Neural progenitor cell (in vitro differentiated cells): ENCODE measurements around the gene STK40. TPM values are rescaled to one million over a fixed set of nuclear protein-coding genes. Genes with fewer than 3 reads are reported as not detected.

ENCODE experiments used
- DNase-seq: peaks from one replicate; pipeline ENCODE4 v3.0.0-alpha.2; 2016; ENCODE audit warnings: low spot score
- H2AFZ ChIP-seq: fragments of 200-600 bp; sonication (generic); replicated peaks from 2 replicates; pipeline ENCODE4 v1.6.1; 2016; ENCODE audit warnings: antibody characterized with exemption
- H3F3A ChIP-seq: fragments of 200-600 bp; sonication (generic); 2 replicates; pipeline ENCODE4 v1.6.1; 2016; ENCODE audit warnings: antibody characterized with exemption, low read depth
- H3K27ac ChIP-seq: fragments of 200-600 bp; sonication (generic); 2 replicates; pipeline ENCODE4 v1.5.1; 2016; ENCODE audit warnings: mild to moderate bottlenecking
- H3K27me3 ChIP-seq: fragments of 200-600 bp; sonication (generic); 2 replicates; pipeline ENCODE4 v1.6.1; 2016; ENCODE audit warnings: mild to moderate bottlenecking, moderate library complexity
- H3K36me3 ChIP-seq: fragments of 200-600 bp; sonication (generic); 2 replicates; pipeline ENCODE4 v1.5.1; 2016
- H3K4me1 ChIP-seq: fragments of 200-600 bp; sonication (generic); 2 replicates; pipeline ENCODE4 v1.6.1; 2016; ENCODE audit warnings: mixed run types
- H3K4me2 ChIP-seq: fragments of 200-600 bp; sonication (generic); 2 replicates; pipeline ENCODE4 v1.6.1; 2016
- H3K4me3 ChIP-seq: fragments of 200-600 bp; sonication (generic); 2 replicates; pipeline ENCODE4 v1.5.1; 2016
- H3K79me2 ChIP-seq: fragments of 200-600 bp; sonication (generic); 2 replicates; pipeline ENCODE4 v1.6.1; 2016; ENCODE audit warnings: low read depth
- H3K9ac ChIP-seq: fragments of 200-600 bp; sonication (generic); 2 replicates; pipeline ENCODE4 v1.6.1; 2016
- H3K9me3 ChIP-seq: fragments of 200-600 bp; sonication (generic); 2 replicates; pipeline ENCODE4 v1.5.1; 2016; ENCODE audit warnings: low read depth
- H4K20me1 ChIP-seq: fragments of 200-600 bp; sonication (generic); 2 replicates; pipeline ENCODE4 v1.6.1; 2016; ENCODE audit warnings: low read depth
- H3K27ac Mint-ChIP-seq: 3 replicates; pipeline ENCODE4 v1.8.0; 2021; ENCODE audit warnings: mixed read lengths
- H3K27me3 Mint-ChIP-seq: 2 replicates; pipeline ENCODE4 v1.8.0; 2022; ENCODE audit warnings: low read depth, mild to moderate bottlenecking, inconsistent platforms, moderate library complexity, mixed read lengths; ENCODE audit not compliant: insufficient read depth
- H3K36me3 Mint-ChIP-seq: 3 replicates; pipeline ENCODE4 v1.8.0; 2021; ENCODE audit warnings: mixed read lengths
- H3K4me1 Mint-ChIP-seq: 3 replicates; pipeline ENCODE4 v1.8.0; 2021; ENCODE audit warnings: mixed read lengths
- H3K4me3 Mint-ChIP-seq: 3 replicates; pipeline ENCODE4 v1.8.0; 2021; ENCODE audit warnings: mild to moderate bottlenecking, moderate library complexity, mixed read lengths
- H3K9me3 Mint-ChIP-seq: 3 replicates; pipeline ENCODE4 v1.8.0; 2020; ENCODE audit warnings: mixed read lengths
- CTCF ChIP-seq: fragments of 200-600 bp; sonication (generic); IDR thresholded peaks from 2 replicates; pipeline ENCODE4 v1.5.1; 2017; ENCODE audit warnings: antibody characterized with exemption, mild to moderate bottlenecking
- EZH2 ChIP-seq: fragments of 200-600 bp; sonication (generic); IDR thresholded peaks from 2 replicates; pipeline ENCODE4 v1.6.1; 2017; ENCODE audit warnings: antibody characterized with exemption, mild to moderate bottlenecking, moderate library complexity
- EZH2phosphoT487 ChIP-seq: fragments of 200-600 bp; sonication (generic); IDR thresholded peaks from 2 replicates; pipeline ENCODE4 v1.6.1; 2017; ENCODE audit warnings: antibody characterized with exemption
- total RNA-seq: library from RNA; depleted of rRNA; stranded (reverse); fragments of >200 nt; gene quantifications from 2 replicates; pipeline ENCODE4 v1.2.3, GENCODE V29; 2015; ENCODE audit warnings: low replicate concordance

Gene STK40
- total RNA-seq, 1 donor from 2014 or later: 5.3 TPM

- no peak overlapping the region for H2AFZ ChIP-seq
- Mint-ChIP-seq H3K27ac (no peak overlapping the region), H3K4me1 (peaks cover 22% of the 10 kb centered on the region), H3K27me3 (peaks cover 15% of the 10 kb centered on the region), H3K36me3 (no peaks in the 10 kb centered on the region), H3K4me3 (no peak overlapping the region), H3K9me3 (peaks cover under 1% of the 10 kb centered on the region)
- H3K36me3 ChIP-seq: no peaks in the 10 kb centered on the region
- no peak overlapping the region for H3K4me2 ChIP-seq
- peaks cover 4% of the 10 kb centered on the region for H4K20me1 ChIP-seq
- H3K27me3 ChIP-seq: peaks cover 34% of the 10 kb centered on the region
- no peak overlapping the region for H3K4me3 ChIP-seq
- H3K4me1 ChIP-seq: peaks cover 14% of the 10 kb centered on the region
- H3K9me3 ChIP-seq: no peaks in the 10 kb centered on the region
- no peak for TF ChIP-seq EZH2
- TF ChIP-seq CTCF: no peak
- DNase-seq: no peak
- peaks cover 8% of the 10 kb centered on the region for H3F3A ChIP-seq
- H3K9ac ChIP-seq: no peak overlapping the region
- H3K27ac ChIP-seq: no peak overlapping the region
- no peaks in the 10 kb centered on the region for H3K79me2 ChIP-seq
Observed at GRCh38 chr1:36327421-36328087, 58.2 kb downstream of the STK40 start.

DNA sequence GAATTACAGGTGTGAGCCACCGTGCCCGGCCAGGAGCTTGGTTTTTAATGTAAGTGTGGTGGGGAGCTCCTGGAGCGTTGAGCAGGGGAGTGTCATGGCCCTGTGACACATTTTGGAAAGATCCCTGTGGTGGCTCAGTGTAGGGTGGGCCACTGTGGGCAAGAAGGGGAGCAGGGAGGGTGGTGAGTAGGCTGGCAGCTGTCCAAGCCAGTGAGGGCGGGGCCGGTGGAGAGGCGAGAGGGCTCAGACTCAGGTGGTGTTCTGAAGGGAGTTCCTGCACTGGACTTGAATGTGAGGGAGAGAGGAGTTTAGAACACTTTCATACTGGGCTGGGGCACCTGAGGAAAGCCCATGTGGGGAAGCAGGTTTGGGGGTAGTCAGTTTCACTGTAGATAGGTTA, 59.2 kb downstream of the STK40 start:
- Mint-ChIP-seq H3K4me1 (peaks cover 26% of the 10 kb centered on the region), H3K4me3 (no peak overlapping the region), H3K36me3 (no peaks in the 10 kb centered on the region), H3K9me3 (no peaks in the 10 kb centered on the region), H3K27me3 (peaks cover 15% of the 10 kb centered on the region), H3K27ac (no peak overlapping the region)
- H3F3A ChIP-seq: peaks cover 19% of the 10 kb centered on the region
- no peaks in the 10 kb centered on the region for H3K9me3 ChIP-seq
- H3K4me2 ChIP-seq: no peak overlapping the region
- H3K27ac ChIP-seq: no peak overlapping the region
- H3K4me3 ChIP-seq: no peak overlapping the region
- H3K79me2 ChIP-seq: no peaks in the 10 kb centered on the region
- H4K20me1 ChIP-seq: peaks cover 14% of the 10 kb centered on the region
- TF ChIP-seq EZH2 (no peak), EZH2phosphoT487 (no peak), CTCF (no peak)
- H2AFZ ChIP-seq: no peak overlapping the region
- peaks cover 23% of the 10 kb centered on the region for H3K4me1 ChIP-seq
- H3K27me3 ChIP-seq: peaks cover 40% of the 10 kb centered on the region
- H3K36me3 ChIP-seq: no peaks in the 10 kb centered on the region
- H3K9ac ChIP-seq: no peak overlapping the region
- no peak for DNase-seq

GRCh38 chr1:36324353-36324703, 61.4 kb downstream of the STK40 start:
- H3K4me1 Mint-ChIP-seq: peaks cover 27% of the 10 kb centered on the region
- H3K9me3 Mint-ChIP-seq: no peaks in the 10 kb centered on the region
- peaks cover 61% of the 10 kb centered on the region for H3K27me3 ChIP-seq
- H3K36me3 Mint-ChIP-seq: peaks cover 2% of the 10 kb centered on the region
- H4K20me1 ChIP-seq: peaks cover 28% of the 10 kb centered on the region
- no peak overlapping the region for H3K9ac ChIP-seq
- H3K4me1 ChIP-seq: peaks cover 23% of the 10 kb centered on the region
- H3K36me3 ChIP-seq: no peaks in the 10 kb centered on the region
- TF ChIP-seq EZH2phosphoT487: no peak
- peaks cover 15% of the 10 kb centered on the region for H3K27me3 Mint-ChIP-seq
- no peak overlapping the region for H2AFZ ChIP-seq
- no peaks in the 10 kb centered on the region for H3K79me2 ChIP-seq
- H3K4me3 Mint-ChIP-seq: peak overlapping the region; percentile 87
- H3K9me3 ChIP-seq: no peaks in the 10 kb centered on the region
- peak overlapping the region; percentile 95 for H3K4me2 ChIP-seq
- no peak overlapping the region for H3K27ac Mint-ChIP-seq
- peaks cover 32% of the 10 kb centered on the region for H3F3A ChIP-seq
- H3K4me3 ChIP-seq: peak overlapping the region; percentile 78
- no peak for DNase-seq
- H3K27ac ChIP-seq: no peak overlapping the region

DNA sequence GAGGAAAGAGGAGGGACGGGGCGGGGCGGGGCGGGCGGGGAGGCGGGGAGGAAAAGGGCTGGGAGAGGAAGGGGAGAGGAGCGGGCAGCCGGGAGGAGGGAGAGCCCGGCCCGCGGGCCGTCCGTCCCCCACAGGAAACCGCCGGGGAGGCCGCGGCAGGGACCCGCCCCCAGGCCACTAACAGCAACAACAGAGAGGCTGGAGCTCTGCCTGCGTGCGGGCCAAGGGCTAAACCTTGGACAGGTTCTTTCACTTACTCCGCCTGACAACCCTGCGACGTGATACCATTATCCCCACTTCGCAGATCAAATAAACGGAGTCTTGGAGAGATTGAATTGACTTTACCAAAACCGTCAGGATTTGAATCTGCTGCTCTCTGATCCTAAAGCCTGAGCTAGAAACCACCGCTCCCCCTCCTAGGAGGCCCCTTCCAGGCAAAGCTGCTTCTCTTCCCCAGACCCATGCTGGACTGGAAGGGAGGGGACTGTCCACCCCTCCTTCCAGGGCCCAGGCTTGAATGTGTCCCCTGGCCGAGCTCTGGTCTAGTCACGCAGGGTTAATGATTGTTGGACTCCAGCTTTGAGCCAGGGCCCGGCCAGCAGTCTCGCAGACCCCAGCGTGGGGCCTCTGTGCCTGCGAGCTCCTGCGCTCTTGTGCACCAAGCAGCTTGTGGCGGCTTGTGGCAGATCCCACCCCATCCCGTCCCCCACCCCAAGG, 61.9 kb downstream of the STK40 start, which contains the start of gene EVA1B:
TSS of gene EVA1B (minus strand) at position 10 of the 717 bp plus-strand sequence. CDS start 608 bp downstream, outside the sequence.
- H3K36me3 Mint-ChIP-seq: peaks cover 2% of the 10 kb centered on the region
- no peak within 1 kb of the TSS for H2AFZ ChIP-seq
- H3K4me2 ChIP-seq: peak within 1 kb of the TSS; percentile 95
- H3K4me1 ChIP-seq: peaks cover 23% of the 10 kb centered on the region
- peaks cover 67% of the 10 kb centered on the region for H3K27me3 ChIP-seq
- H4K20me1 ChIP-seq: peaks cover 28% of the 10 kb centered on the region
- peaks cover 32% of the 10 kb centered on the region for H3F3A ChIP-seq
- H3K27ac Mint-ChIP-seq: peak within 1 kb of the TSS; percentile 66
- H3K27me3 Mint-ChIP-seq: peaks cover 14% of the 10 kb centered on the region
- peaks cover 25% of the 10 kb centered on the region for H3K4me1 Mint-ChIP-seq
- TF ChIP-seq CTCF (no peak), EZH2phosphoT487 (no peak), EZH2 (no peak)
- no peak within 1 kb of the TSS for H3K9ac ChIP-seq
- peak; percentile 75 for DNase-seq
- no peak within 1 kb of the TSS for H3K27ac ChIP-seq
- H3K9me3 Mint-ChIP-seq: no peaks in the 10 kb centered on the region
- H3K36me3 ChIP-seq: no peaks in the 10 kb centered on the region
- H3K4me3 Mint-ChIP-seq: peak within 1 kb of the TSS; percentile 87
- peak within 1 kb of the TSS; percentile 78 for H3K4me3 ChIP-seq
- H3K9me3 ChIP-seq: no peaks in the 10 kb centered on the region
- H3K79me2 ChIP-seq: no peaks in the 10 kb centered on the region
